Measurements from ENCODE around the gene DHX36. TPM values are rescaled to one million over a fixed set of nuclear protein-coding genes. Genes with fewer than 3 reads are reported as not detected.

Gene DHX36
- total and polyA plus RNA-seq, 10 of the 15 experiments (the other 5 are each of a cell fraction or from before 2014, with no cell fraction given), result 16.2 to 70.5 (median 41.6) TPM

DNA sequence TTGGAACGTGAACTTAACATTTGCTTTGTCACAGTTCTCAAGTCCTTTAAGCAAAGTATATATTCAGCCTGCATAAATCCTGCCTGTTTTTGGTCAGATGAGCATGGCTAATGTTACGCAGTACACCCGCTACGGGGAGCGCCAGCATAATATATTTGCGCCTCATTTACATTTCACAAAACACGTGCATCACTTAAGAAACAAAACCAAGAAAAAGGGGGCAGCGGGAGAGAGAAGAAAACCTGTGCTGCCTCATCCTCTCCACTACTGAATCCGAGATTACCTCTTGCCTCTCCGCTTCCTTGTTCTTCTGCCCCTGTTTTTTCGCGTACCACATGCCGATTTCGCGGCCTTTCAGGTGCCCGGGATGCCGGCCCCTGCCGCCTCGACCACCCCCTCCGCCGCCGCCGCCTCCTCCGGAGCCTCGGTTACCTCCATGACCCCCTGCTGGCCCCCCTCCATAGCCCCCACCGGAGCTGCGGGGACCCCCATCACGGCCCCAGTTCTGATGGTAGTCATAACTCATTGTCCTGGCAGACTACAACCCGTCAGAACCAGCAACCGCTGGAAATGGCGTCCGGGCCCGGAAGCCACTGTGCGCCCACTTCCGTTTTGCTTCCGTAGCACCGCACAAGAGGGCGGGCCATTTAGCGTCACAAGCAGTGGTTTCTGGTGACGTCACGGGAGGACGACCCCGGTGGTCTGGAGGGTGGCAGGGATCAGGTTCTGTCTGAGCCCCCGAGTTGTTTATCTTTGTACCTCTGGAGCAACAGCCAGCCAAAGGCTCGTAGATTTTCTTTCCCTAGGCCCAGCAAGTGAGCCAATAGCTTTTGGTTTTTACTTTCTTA, at the start of gene DHX36 (continued):
- TF ChIP-seq, protein P1, sequence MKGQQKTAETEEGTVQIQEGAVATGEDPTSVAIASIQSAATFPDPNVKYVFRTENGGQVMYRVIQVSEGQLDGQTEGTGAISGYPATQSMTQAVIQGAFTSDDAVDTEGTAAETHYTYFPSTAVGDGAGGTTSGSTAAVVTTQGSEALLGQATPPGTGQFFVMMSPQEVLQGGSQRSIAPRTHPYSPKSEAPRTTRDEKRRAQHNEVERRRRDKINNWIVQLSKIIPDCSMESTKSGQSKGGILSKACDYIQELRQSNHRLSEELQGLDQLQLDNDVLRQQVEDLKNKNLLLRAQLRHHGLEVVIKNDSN (IDR thresholded peaks at IDR 0.05; ENCODE audit: borderline replicate concordance, extremely low read length, insufficient read depth, low read depth, low read length), result no peak
- TF ChIP-seq RBBP5 (conservative IDR thresholded peaks at IDR 0.05), result no peak
- TF ChIP-seq SUPT20H (IDR thresholded peaks at IDR 0.05; ENCODE audit: borderline replicate concordance, control insufficient read depth, low read depth, low read length), result no peak
- TF ChIP-seq RCOR1 (conservative IDR thresholded peaks at IDR 0.05; ENCODE audit: low read depth, low read length), result 0 out of 2 replicates have a peak, but pooled peaks have one; percentile 40
- TF ChIP-seq HSF1 (IDR thresholded peaks at IDR 0.05; ENCODE audit: low read depth, low read length), result no peak
- peak; percentile 41; the same call in 1 of the 2 replicates for TF ChIP-seq RAD21 (IDR thresholded peaks at IDR 0.05; ENCODE audit: insufficient read depth, low read depth, low read length)
- TF ChIP-seq ZNF687 (IDR thresholded peaks at IDR 0.05), result peak; percentile 55; the same call in 1 of the 2 replicates
- TF ChIP-seq NFXL1 (IDR thresholded peaks at IDR 0.05; ENCODE audit: borderline replicate concordance), result no peak
- TF ChIP-seq YY1 (IDR thresholded peaks at IDR 0.05; ENCODE audit: low read depth, low read length), result peak; percentile 96
- 0 out of 2 replicates have a peak, but pooled peaks have one; percentile 61 for TF ChIP-seq RB1 (IDR thresholded peaks at IDR 0.05; ENCODE audit: borderline replicate concordance)
- TF ChIP-seq ZNF207 (IDR thresholded peaks at IDR 0.05; ENCODE audit: borderline replicate concordance), result no peak
- TF ChIP-seq NFYB (IDR thresholded peaks at IDR 0.05; ENCODE audit: insufficient read depth, low read depth, low read length), result no peak
- no peak for TF ChIP-seq BACH1 (IDR thresholded peaks at IDR 0.05; ENCODE audit: borderline replicate concordance)
- peak; percentile 64; the same call in 1 of the 2 replicates for TF ChIP-seq CBFB (IDR thresholded peaks at IDR 0.05; ENCODE audit: low read depth)
- TF ChIP-seq POLR2AphosphoS5 (IDR thresholded peaks at IDR 0.05; ENCODE audit: low read length), result peak; percentile 92
- TF ChIP-seq MEF2A (IDR thresholded peaks at IDR 0.05; ENCODE audit: insufficient read depth, low read depth, low read length), result 0 out of 2 replicates have a peak, but pooled peaks have one; percentile 10
- TF ChIP-seq, protein P2, sequence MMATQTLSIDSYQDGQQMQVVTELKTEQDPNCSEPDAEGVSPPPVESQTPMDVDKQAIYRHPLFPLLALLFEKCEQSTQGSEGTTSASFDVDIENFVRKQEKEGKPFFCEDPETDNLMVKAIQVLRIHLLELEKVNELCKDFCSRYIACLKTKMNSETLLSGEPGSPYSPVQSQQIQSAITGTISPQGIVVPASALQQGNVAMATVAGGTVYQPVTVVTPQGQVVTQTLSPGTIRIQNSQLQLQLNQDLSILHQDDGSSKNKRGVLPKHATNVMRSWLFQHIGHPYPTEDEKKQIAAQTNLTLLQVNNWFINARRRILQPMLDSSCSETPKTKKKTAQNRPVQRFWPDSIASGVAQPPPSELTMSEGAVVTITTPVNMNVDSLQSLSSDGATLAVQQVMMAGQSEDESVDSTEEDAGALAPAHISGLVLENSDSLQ (IDR thresholded peaks at IDR 0.05), result peak; percentile 58; the same call in 1 of the 2 replicates
- TF ChIP-seq RELA (IDR thresholded peaks at IDR 0.05; ENCODE audit: borderline replicate concordance, partially characterized antibody), result no peak
- TF ChIP-seq WRNIP1 (IDR thresholded peaks at IDR 0.05; ENCODE audit: borderline replicate concordance, low read depth, low read length), result no peak
- peak; percentile 64 for TF ChIP-seq ELK1 (IDR thresholded peaks at IDR 0.05; ENCODE audit: low read depth, low read length)
